Adrenal gland (tissue), 5 donors: ENCODE results near the gene PPP3CA.

ENCODE experiments used
- CTCF ChIP-seq, 6 experiments: fragments of 450-650 bp in 4 of 6; fragments of 200-600 bp in 2 of 6; sonication (generic) in 1 of 6; IDR thresholded peaks; 1 replicate in 5 of 6; 2 replicates in 1 of 6; pipeline versions ENCODE4 v1.5.1 to v1.8.0; 2016 to 2021; ENCODE audit warnings: antibody characterized with exemption in 6 of 6, mild to moderate bottlenecking in 2 of 6, moderate library complexity in 1 of 6
- POLR2A ChIP-seq, 2 donors: fragments of 450-650 bp; IDR thresholded peaks; one replicate each; pipeline ENCODE4 v1.6.1; 2017; ENCODE audit warnings: antibody characterized with exemption in 2 of 2, mild to moderate bottlenecking in 2 of 2, moderate library complexity in 1 of 2
- donor health status: DM: no; HTN: no; CAD: no.

DNA sequence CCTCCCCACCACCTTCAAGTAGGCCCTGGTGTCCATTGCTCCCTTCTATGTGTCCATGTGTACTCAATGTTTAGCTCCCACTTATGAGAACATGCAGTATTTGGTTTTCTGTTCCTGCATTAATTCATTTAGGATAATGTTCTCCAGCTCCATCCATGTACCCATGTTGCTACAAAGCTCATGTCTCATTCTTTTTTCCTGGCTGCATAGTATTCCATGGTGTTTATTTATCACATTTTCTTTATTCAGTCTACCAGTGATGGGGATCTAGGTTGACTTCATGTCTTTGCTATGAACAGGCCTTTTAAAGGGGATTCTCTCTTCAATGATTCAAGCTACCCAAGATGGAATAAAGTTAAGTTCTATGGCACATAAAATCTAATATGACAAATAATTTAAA lies 119.6 kb downstream of the PPP3CA start:
- TF ChIP-seq CTCF (IDR thresholded peaks at IDR 0.05), result no peak
- TF ChIP-seq POLR2A (IDR thresholded peaks at IDR 0.05), result no peak
